ENCODE data around the gene OCA2.
"Not testable (repeated sequence)": the region's sequence is repeated elsewhere in the genome, so short reads cannot be mapped to it uniquely, and the experiment has no call there.

OCA2 gene

GRCh38 chr15:27804569-27805260 is 294.4 kb downstream of the OCA2 start:
- no peak for DNase-seq

GRCh38 chr15:27798807-27799206 is 300.3 kb downstream of the OCA2 start:
- no peak for DNase-seq

- DNase-seq, result no peak
These were observed 301.4 kb downstream of the OCA2 start for GRCh38 chr15:27797765-27798164.

DNA sequence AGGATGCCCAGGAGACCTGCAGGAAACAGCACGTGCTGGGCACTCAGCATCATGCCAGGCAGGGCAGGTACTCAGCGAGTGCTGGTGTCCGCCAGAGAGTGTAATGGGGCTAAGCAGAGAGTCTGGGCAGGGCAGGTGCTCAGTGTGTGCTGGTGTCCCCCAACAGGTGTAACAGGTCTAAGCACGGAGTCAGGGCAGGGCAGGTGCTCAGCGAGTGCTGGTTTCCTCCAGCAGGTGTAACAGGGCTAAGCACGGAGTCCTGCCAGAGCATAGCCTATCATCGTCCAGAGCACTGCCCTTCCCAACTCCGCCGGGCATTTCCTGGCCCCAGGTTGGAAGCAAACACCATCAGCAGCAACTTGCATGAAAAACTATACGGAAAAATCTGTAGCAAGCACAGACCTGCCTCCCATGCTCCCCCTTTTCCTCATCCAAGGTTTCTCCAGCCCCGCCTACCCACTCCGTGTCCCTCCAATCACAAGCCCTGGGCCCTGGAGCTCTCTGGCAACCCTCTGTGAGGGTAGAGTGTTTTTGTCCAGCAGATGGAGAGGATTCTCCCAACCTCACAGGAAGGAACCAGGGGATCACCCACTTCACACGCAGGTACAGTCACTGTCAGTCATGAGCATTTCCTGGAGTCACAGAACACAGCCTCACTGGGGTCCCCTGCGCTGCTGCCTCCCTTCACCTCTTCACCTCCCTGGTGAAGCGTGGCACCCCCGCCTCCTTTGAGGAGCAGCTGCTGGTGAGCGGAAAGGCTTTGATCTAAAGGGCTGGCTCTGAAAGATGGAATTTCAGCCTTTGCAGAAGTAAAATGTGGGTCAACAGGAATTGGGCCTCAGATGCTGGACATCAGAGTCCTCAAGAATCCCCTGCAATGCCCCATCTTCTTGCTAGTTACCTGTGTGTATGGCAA is 302.5 kb downstream of the OCA2 start:
- no peak for DNase-seq

- no peak for DNase-seq
These were observed 306.3 kb downstream of the OCA2 start for GRCh38 chr15:27792756-27793264.

DNA sequence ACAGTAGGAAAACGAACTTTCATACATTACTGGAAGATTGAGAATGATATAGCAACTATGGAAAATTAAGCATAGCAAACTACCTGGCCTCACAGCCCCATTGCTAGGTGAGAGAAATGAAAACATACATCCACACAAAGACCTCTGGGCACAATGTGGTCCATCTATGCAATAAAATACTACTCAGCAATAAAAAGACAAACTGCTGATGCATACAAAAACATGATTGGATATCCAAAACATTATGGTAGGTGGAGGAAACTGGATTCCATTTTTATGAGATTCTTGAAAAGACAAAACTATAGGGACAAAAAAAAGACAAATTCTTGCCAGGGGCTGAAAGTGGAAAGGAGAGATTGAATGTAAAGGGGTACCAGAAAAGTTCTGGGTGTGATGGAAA is 308.8 kb downstream of the OCA2 start:
- DNase-seq, result no peak

DNA sequence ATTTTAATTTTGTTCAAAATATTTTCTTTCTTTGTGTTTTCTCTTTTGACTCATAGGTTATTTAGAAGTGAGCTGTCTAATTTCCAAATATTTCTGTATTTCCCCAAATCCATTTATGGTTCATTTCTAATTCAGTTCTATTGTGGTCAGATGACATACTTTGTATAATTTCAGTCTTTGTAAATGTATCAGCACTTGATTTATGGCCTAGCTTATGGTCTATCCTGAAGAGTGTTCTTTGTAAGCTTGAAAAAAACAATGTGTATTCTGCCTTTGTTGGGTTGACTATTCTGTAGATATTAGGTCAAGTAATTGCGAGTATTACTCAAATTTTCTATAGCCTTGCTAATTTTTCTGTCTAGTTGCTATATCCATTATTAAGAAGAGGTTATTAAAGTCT is 311.2 kb downstream of the OCA2 start:
- DNase-seq, result peak; percentile 19

GRCh38 chr15:27784107-27784506 is 315.0 kb downstream of the OCA2 start:
- peak; percentile 12 for DNase-seq

GRCh38 chr15:27783678-27784077 is 315.4 kb downstream of the OCA2 start:
- DNase-seq, result no peak

DNA sequence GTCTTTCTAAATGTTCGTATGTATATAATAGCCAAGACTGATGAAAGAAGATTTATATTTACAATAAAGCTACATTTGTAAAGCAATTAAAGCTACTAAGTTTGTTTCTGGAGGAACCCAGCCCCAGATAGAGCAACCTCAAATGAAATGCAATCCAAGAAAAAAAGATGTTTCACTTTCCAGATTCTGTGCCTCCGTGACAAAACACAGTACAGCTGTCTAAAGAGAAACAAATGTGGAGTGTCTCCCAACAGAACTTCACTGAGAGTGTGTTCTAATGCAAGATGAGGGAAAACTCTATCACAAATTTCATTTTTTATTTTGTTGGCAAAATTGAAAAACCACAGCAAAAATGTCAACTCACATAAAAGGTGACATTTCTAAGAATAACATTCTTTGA is 317.0 kb downstream of the OCA2 start:
- no peak for DNase-seq

DNA sequence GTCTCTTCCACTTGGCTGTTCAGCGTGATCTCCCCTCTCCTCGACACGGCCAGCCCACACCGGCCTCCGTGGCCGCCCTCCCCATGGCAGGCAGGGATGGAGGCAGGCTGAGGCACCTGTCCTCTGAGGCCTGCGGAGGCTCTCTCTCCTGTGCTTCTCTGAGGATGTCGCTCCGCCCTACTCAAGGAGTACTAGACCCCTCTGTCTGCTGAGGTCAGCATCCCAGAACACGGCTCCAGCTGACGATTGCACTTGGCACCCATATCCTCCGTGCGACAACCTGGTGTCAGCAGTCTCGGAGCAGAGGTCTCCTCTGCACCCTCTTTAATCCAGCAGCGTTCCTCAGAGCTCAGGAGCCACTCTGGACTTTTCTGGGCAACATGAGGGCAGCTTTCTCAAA is 322.6 kb downstream of the OCA2 start:
- no peak for DNase-seq

DNA sequence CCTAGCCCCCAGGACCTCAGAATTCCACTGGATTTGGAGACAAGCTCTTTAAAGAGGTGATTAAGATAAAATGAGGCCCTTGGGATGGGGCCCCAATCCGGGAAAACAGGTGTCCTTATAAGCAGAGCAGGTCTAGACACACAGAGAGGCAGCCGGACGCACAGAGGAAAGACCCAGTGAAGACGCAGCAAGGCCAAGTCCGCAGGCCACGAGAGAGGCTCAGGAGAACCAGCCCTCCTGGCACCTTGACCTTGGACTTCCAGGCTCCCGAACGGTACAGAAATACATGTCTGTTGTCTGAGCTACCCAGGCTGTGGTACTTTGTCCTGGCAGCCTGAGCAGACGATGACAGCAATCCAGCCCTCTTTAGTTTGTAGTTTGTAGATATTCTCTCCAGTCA is 324.5 kb downstream of the OCA2 start:
- DNase-seq, result no peak

DNA sequence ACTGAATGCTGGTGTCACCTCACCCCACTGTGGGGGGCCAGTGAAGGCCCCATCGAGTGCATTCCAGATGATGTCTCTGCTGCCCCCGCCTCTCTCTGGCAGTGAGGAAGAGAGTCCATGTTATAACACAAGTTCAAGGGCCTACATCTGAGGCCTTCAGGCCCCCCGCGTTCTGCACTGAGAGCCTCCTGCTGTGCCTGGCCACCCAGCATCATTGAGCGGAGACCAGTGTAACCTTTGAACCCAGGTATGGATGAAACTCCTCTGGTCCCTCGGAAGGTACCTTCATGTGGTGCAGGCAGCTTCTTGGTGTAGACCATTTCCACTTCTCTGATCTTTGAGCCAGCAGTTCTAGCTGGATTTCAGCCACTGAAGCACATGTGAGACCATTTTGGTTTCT is 324.9 kb downstream of the OCA2 start:
- no peak for DNase-seq

DNA sequence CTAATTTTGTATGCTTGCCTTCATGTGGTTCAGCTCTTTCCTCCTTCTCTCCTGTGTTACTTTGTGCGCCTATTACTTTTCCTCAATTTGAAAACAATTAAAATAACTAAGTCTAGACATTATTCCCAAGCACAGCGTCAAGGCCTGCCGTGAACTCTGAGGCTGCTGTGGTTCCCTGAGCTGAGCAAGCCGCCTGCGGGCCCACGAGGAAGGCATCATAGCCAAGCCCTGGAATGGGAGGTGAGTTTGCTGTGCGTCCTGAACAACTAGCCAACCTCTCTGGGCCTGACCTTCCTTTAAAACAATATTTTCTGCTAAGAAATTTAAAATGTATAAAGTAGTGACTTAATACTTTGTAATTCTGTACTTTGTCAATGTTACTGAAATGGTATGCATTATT is 327.2 kb downstream of the OCA2 start:
- DNase-seq, result no peak

- DNase-seq, result no peak
These were observed 328.2 kb downstream of the OCA2 start for GRCh38 chr15:27770769-27771554.

GRCh38 chr15:27770086-27770607 is 329.0 kb downstream of the OCA2 start:
- DNase-seq, result no peak

- no peak for DNase-seq
These were observed 329.5 kb downstream of the OCA2 start for GRCh38 chr15:27769652-27770051.

- DNase-seq, result no peak
These were observed 330.2 kb downstream of the OCA2 start for GRCh38 chr15:27768732-27769475.

GRCh38 chr15:27767918-27768640 is 331.0 kb downstream of the OCA2 start:
- no peak for DNase-seq

GRCh38 chr15:27767430-27767829 is 331.7 kb downstream of the OCA2 start:
- DNase-seq, result not testable (repeated sequence)

DNA sequence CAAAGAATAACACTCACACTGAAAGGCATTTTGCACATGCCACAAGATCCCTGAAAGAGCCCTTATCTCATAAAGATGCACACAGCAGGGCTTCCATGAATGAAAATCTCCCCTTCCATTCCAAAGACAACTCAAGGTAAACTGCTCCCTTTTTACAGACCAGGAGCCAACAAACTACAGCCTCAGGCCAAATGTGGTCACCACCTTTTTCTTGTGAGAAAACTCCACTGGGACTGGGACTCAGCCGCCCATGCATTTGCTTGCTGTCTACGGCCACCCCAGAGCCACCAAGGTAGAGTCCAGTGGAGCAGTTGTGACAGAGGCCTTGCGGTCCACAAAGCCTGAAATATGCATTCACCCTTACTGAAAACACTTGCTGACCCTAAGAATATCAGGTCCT is 334.8 kb downstream of the OCA2 start:
- DNase-seq, result no peak

GRCh38 chr15:27763514-27763913 is 335.6 kb downstream of the OCA2 start:
- DNase-seq, result no peak

All from fibroblast of skin of right biceps (primary cell).